Medulla oblongata (tissue), 1 donor: ENCODE results near the gene LEFTY2.
"Not testable (repeated sequence)": the region's sequence is repeated elsewhere in the genome, so short reads cannot be mapped to it uniquely, and the experiment has no call there.

Source experiments
- DNase-seq: peaks from one replicate; pipeline ENCODE4 v3.0.0-alpha.2; 2015; ENCODE audit errors: extremely low spot score

LEFTY2 gene

DNA sequence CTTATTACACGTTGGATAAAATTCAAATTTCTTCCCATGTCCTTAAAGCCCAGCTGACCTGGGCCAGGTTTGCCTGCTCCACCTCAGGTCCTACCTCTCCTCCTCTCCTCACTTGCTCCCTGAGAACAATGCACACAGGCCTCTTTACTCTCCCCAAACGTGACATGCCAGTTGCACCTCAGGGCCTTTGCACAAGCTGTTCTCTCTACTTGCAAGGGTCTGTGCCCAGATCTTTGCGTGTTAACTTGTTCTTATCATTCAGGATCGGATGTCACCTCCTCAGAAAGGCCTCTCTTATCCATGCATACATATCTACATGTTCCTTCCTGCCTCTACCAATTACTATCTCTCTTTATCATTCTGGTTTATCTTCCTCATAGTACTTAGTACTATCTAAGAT lies 37.4 kb downstream of the LEFTY2 start:
- no peak for DNase-seq

DNA sequence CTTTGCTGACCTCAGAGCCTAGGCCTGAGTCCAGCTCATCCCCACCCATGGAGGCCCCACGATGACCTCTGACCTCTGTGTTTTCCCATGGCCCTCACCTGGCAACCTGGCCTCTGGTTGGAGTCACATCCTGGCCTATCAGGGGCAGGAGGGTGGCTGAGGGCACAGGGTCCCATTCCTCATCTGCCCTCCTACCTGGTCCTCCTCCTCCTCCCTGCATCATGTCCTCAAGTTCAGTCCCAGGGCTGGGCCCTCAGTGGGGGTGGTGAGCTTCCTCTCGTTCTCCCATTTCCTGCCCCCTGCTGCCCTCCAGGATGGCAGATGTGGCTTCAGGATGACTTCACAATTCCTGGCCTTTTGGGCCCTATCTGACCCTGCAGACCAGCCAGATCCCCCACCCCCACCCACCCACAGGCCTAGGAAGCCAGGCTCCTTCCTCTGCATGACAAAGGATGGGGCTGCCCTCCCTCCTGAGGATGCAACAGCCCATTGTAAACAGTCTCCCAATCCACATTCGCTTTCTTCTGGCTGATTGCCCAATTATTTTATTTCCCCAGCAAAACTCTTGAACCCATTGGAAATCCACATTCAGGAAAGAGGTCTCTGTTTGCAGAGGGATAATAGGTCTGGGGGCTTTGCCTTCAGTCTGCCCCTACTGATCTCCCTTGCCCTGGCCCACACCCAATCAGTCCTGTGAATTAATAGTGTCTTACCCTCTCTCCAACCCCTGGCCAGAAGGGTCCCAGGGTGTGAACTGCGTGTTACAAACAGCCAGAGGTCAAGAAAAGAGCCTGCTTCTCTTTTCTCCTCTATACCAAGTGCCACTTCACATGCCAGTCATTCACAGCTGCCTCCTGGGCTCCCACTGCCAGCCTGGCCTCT lies 41.7 kb downstream of the LEFTY2 start:
- DNase-seq = no peak

DNA sequence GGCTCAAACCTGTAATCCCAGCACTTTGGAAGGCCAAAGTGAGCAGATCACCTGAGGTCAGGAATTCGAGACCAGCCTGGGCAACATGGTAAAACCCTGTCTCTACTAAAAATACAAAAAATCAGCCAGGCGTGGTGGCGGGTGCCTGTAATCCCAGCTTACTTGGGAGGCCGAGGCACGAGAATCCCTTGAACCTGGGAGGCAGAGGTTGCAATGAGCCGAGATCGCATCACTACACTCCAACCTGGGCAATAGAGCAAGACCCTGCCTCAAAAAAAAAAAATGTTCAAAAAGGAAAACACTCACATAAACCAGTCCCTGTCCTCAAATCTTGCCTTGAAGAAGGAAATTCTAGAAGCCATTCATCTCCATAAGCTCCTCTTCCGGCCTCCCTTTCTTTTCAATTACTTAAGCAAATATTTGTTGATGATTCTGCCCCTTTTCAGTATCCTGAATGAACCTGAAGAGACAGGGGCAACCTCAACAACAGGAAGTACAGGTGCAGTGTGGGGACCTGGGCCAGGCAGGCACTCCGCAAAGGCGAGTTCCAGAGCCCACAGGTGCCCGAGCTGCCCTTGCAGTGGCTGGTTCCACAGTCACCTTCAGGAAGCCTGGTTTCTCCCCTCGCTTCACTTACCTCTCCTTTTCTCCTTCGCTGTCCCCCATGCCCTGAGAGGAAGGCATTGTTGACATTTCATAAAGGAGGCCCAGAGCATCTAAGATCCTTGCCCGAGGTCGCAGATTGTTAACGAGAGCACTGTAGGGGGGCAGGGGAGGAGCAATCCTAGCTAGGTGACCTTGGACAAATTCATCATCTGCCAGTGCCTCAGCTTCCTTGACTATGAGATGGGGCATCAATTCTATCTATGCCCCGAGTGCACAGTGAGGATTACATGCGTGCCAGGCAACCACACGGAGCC lies 43.2 kb downstream of the LEFTY2 start:
- no peak for DNase-seq

DNA sequence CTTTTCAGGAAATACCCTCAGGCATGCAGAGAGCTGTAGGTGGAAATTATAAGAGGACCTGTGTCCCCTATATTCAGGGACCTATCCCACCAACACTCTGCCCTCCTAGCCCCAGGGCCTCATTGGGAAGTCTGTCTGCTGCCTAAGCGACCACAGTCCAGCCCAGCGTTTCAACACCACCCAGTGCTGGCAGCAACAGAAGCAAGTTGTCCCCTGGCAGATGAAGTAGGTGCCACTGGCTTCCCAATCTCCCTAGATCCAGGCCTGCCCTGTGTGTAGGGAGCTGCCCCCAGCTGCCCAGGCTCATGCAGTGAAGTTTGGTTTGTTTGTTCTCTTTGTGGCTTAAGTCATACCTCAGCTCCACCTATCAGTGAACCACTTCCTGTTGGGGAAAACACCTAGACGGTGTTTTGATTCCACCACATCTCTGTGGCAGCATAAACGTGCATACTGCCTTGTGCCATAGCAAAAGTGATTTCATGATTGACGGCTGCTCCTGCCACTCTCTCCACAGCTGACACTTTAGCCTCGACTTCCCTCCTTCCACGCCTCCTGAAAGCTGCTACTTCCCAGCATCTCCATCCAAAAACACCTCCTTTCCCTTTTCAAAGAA lies 44.0 kb downstream of the LEFTY2 start:
- DNase-seq = no peak

DNA sequence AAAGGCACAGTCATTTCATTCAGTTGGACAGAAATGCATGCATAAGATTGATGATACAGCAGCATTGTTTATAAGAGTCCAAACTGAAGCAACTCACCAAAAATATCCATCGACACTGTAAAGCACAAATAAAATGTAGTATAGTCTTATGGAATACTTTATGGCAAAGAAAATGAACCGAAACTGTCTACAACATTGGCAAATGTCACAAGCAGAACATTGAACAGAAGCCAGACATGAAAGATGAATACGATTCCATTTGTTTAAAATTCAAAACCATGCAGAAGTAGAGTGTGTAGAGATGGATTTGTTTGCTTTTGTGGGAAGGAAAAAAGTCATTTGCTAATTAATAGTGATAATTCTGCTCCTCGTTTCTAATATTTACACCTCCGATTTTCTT lies 44.5 kb downstream of the LEFTY2 start:
- no peak for DNase-seq

DNA sequence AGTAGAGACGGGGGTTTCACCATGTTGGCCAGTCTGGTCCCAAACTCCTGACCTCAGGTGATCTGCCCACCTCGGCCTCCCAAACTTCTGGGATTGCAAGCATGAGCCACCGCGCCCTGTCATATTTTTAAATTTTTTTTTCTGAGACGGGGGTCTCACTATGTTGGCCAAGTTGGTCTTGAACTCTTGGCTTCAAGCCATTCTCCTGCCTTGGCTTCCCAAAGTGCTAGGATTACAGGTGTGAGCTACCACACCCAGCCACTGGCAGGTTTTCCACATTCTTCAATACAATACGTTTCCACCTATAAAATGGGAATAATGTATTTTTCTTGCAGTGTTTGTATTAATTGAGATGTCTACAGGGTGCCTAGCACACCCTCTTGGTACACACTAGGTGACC lies 48.7 kb downstream of the LEFTY2 start:
- DNase-seq = no peak

DNA sequence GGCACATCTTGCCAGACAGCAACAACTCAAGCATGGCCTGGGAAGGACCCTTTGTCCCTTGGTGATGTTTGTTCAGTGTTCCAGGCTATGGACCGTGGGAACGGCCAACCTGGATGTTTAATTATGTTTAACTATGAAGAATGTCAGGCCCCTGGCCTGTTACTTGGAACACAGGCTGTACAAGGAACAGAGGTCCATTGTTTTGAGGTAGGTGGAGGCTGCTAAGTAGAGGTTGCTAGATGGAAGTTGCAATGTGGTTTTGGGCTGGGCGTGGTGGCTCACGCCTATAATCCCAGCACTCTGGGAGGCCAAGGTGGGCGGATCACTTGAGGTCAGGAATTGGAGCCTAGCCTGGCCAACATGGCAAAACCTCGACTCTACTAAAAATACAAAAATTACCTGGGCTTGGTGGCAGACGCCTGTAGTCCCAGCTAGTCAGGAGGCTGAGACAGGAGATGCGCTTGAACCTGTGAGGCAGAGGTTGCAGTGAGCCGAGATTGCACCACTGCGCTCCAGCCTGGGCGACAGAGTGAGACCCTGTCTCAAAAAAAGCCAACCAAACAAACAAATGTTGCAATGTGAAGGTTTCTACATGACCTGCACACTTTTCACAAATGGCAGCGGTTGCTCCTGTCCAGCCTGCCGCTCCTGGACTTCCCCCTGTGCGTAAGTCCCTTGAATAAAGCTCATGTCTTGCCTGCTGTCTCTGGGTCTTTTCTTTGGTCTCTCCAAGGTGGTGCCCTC lies 49.6 kb downstream of the LEFTY2 start:
- DNase-seq = no peak

DNA sequence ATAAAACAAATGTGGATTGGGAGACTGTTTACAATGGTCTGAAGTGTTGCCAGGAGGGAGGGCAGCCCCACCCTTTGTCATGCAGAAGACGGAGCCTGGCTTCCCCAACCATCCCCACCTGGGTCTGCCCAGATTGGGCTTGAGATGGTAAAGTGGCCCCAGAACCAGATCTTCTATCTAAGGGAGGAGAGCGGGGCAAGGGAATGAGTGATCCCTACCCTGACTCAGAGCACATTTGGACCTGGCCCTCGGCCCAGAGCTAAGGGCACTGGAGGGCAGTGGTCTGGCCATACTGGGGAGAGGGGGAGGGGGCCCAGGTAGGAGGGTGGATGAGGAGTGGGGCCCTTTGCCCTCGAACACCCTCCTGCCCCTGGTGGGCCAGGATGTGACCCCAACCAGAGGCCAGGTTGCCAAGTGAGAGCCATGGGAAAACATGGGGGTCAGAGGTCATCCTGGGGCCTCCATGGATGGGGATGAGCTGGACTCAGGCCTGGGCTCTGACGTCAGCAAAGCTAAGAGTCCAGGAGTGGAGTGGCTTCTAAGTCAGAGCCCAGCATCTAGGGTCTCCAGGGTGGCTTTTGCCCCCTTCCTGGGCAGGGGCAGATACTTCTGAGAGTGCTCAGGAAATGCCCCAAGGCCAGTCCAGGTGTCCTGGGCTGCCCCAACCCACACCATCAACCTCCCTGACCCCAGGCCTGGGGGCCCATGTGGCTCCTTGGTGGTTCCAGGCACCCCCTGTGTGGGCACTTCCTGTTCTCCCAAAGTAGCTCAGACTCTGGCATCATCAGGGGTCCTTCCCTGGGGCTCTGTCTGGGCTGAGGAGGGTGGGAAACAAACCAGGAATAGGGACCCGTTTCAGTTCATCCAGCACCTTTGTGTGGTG lies 50.4 kb downstream of the LEFTY2 start:
- DNase-seq = no peak

DNA sequence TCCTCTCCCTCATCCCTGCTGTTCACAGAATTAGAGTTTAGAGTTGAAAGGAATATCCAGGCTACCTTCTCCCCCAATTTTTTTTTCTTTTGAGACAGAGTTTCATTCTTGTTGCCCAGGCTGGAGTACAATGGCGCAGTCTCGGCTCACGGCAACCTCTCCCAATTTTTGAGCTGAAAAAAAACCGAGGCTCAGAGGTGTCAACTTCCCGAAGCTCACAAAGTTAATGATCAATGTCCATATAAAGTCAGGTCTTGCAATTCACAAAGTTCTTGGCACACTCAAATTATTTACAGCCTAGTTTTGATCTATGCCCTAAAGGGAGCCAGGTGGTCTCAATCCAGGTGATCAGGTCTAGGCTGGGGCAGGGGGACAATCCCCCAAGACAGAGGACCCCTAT lies 51.3 kb downstream of the LEFTY2 start:
- DNase-seq = no peak

DNA sequence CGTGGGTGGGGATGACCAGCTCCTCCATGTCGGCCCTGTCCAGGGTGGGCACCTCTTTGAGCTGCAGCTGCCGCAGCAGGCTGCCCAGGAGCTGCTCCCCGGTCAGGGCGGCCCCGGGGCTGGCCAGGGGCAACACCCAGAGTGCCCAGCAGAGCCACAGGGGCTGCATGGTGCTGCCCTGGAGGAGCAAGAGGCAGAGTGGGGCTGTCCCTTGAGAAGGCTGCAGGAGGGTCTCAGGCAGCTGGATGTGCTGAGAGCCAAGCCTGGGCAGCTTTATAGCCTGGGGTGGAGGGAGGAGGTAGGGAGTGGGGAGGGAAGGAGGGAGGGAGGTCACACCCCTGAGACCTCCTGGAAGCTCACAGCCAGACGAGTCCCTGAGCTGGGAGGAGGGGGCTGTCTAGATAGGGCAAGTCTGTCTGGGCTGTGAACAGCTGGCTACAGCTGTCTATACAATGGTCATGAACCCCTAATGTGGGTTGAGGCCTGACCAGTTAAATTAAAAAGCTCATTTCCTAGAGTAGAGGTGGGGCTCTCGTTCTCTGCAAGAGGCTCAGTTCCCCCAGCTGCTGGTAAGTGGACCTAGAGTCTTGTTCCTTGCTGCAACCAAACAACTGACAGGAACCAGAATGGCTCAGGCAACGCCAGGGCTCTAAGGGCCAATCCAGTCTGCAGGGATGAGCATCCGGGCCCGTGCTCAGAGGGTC lies 52.0 kb downstream of the LEFTY2 start, which contains the start of gene LEFTY1:
Gene LEFTY1 (minus strand): TSS at position 249 of the 704 bp plus-strand sequence. CDS start 80 bp downstream, at position 169.
- DNase-seq = no peak

DNA sequence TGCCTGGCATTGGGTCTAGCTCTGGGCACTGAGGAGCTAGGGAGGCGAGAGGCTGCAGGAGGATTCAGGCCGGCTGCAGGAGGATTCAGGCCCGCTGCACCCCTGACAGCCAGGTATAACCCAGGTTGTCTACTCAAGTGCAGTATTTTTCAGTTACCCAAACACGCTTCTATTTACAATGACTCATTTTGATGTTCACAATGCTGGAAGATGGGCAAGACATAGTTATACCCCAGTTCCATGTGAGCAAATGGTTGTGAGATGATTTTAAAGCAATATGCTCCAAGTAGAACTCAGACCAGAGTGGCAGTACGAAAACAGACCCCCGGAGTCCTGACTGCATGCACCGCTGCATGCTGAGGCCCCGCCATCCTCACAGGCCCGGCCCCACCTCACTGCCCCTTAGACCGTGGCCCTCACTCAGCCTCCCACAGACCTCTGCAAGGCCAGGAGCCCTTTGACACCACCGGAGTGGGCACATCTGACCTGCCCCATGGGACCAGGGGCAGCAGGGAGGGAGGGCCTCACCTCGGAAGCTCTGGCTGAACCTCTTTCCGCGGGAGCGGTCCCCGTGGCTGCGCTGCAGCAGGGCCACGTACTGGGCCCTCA lies 52.6 kb downstream of the LEFTY2 start:
- no peak for DNase-seq

DNA sequence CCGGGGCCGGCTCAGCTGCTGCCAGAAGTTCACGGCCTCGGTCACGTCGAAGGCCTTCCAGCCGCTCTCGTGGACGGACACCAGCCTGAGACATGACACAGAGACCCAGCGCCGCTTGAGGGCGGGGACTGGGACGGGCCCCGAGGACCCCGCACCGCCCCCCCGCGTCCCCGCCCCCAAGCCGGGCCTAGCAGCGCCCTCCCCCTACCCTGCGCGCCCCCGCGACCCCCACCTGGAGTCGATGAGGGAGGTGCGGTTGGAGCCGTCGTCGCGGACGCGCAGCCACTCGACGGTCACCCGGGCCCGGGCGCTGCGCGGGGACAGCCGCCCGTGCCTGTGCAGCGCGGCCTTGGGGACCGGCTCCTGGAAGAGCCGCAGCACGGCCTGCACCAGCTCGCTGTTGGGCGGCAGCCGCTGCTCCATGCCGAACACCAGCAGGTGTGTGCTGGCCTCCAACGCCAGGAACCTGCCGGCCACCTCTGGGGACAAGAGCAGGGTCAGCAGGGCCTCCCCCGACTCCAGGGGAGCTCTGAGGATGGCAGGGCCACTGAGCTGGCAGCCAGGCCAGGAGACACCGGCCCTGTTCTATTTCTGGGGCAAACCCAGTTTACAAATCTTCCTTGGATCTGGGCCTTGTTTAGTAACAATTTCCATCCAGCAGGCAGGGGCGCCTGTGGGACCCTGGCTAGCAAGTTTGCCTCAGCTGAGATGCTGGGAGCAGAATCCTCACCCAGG lies 53.3 kb downstream of the LEFTY2 start:
- DNase-seq = not testable (repeated sequence)

DNA sequence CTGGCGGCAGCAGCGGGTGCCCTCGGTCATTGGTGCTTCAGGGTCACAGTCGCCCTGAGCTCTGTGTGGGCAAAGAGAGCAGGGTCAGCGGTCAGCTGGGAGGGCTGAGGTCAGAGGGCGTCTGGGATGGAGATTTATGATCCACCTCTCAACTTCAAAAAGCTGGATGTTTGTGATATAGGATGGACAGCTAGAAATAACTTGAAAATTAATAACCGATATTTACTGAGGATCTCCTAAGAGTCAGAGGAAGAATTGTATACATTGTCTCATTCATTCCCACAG lies 54.0 kb downstream of the LEFTY2 start:
- no peak for DNase-seq
